Fibroblast of peridontal ligament (primary cell): ENCODE results near the gene NEK6.

ENCODE experiments used
- DNase-seq: peaks from one replicate; pipeline ENCODE4 v3.0.0-alpha.2; 2010; ENCODE audit errors: extremely low read depth

The NEK6 gene

DNA sequence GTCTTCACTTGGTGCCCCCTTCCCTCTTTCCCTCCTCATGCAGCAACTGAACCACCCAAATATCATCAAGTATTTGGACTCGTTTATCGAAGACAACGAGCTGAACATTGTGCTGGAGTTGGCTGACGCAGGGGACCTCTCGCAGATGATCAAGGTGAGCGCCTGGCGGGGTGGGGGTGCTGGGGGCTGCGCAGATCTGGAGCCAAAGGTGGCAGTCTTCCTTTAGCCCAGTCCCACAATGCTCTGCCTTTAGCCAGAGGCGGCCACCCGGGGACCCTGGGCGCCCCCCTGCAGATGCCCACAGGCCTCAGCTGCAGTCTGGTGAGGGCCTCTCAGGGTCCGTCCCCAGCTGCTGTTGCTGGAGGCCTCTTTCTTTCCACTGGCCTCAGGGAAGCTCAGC, 63.7 kb downstream of the NEK6 start:
- DNase-seq = no peak

DNA sequence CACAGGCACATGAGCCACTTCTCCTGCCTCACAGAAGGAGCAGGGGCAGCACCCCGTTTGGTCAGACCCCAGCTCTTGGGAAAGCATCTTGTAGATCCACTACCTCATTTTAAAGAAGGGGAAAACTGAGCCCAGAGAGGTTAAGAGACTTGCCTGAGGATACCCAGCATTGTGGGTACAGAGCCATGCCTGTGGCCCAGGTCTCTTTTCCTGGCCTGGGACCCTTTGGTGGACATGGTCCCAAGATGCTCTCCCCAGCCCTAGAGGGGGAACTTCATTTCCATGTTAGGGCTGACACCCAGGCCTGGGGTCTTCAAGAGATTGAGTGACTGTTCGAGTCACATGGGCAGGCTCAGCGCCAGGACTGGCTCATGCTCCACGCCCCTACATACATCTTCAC, 64.2 kb downstream of the NEK6 start:
- no peak for DNase-seq

DNA sequence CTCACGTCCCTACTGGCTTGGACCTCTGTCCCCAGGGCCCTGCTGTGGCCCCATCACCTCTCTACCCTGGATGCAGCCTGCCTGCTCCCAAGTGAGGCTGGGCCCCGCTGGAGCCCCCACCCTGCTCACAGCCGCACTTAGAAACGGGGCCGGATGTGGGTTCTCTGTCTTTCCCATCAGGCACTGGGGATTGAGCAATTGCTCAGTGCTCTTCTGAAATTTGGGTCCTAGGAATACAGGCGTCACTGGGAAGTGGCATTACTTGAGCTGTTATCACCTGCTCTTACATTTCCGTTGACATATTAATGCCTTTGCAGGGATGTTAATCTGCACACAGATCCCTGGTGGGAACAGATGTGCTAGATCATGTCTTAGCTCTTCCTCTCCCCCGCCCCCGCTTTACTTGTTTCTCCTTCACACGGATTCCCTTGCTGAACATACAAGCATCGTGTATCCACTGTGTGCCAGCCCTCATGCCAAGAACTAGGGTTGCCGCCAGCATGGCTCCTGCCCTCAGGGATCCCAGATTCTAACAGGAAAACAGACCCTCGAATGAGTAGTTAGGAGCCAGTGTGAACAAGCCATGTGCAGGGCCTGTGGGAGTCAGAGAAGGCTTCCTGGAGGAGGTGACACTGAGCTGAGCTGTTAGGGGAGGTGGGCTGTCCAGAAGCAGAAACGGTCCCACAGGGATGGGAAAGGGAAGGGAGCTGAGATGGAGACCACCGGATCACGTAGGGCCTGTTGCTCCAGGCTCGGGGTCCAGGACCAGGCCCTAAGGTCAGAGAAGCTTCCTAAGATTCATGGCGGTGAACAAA, 65.1 kb downstream of the NEK6 start:
- no peak for DNase-seq

DNA sequence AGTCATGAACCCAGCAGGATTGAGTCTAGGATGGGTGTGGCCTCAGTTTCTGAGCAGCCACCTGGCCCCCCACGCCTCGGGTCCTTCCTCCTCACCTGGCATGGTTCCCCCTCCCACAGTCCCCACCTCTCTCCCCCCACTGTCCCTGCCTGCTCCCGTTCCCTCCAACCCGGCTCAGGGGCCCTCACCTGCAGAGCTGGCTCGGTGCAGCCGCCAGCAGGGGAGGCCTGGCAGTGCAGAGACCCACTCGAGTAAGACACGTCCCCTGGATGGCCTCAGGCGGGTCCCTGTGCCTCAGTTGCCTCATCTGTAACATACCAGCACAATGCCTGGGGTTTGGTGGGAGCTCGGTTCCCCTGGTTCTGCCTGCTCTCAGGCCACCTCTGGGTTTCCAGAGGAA, 66.2 kb downstream of the NEK6 start:
- DNase-seq = no peak

DNA sequence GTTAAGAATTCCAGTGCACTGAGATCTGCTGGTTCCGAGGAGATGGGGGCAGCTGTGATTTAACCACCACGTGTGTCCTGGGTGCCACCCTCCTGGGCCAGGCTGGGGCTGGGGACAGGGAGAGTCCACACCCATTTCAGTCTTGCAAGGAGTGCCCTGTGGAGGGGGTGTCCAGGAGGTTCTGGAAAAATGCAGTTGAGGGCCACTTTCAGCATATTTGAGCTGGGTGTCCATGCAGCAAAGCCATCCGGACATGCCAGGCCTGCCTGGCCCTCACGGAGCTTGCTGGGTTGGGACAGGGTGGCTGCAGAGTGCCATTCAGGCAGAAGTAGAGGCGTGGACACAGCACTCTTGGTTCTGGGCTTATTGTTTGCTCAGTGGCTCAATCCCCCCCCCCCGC, 68.1 kb downstream of the NEK6 start:
- no peak for DNase-seq

DNA sequence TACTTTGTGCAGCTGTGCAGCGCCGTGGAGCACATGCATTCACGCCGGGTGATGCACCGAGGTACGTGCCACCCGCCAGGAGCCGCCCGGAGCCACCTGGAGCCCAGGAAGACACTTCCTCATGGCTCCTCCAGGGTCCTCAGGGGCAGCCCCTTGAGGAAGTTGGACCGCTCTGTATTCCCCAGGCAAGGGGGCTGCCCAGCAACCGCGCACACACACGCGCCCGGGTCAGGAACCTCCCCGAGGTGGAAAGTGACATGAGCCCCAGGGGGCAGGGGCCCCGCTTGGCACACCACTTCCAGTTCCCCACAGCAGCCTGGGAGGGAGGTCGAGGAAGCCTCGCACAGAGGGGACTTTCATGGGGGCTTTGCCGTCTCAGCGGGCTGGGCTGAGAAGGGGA, 68.6 kb downstream of the NEK6 start:
- DNase-seq = no peak

DNA sequence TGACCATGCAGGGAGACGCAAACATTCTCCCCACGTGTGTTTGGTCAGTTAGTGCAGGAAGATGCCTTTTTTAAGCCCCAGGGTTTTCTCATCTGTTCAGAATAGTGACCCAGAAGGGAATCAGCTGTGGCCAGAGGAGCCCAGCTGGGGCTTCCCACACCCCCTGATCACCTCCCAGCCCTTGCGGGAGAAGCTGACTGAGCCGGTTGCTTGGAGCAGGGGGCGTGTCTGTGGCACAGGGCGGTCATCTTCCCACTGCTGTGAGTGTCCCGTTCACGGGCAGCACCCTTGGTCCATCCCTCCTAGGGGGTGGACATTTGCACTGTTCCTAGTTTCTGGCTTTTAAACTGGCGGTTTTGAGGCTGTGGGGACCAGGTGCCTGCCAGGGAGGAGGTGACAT, 69.7 kb downstream of the NEK6 start:
- DNase-seq = no peak

DNA sequence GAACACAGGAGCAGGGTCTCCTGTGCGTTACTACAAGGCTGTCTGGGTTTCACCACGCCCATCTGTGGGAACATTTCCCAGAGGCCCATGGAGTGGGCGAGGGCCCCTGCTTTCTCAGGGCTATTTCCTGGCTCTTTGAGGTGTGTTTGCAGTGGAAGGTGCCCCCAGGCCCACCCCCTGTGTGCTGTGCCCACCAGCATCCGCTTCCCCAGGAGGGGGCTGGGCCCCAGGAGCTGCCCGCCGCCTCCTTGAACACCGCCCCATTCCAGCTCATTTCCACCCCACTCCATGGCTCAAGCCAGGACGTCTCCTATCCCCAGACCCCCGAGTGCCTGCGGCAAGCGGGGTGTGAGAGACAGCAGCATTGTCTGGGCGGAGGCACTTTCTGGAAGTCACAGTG, 70.5 kb downstream of the NEK6 start:
- no peak for DNase-seq

DNA sequence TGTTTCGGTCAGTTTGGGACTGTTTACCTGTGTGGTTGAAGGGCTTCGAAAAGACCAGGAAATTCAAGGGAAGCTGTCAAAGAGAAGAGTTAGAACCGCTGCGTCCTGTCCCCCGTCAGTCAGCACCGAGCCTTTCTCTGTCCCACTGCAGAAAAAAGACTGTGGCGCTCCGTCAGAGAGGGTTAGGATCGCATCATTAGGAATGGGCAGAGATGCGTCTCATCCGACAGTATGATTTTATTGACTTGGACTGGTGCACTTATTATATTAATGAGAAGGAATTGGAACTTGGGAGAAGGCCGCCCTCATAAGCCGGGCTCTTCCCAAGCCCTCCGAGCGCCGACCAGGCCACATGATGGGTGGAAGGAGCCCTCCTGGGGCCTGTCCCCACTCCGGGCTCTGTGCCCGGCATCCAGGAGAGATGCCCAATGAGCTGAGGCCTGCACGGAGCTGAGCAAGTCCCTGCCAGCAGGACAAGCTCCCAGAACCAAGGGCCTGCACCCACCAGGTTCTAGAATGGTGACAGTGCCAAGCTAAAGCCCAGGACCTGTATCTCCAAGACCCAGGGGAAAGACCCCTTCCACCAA, 71.5 kb downstream of the NEK6 start:
- no peak for DNase-seq

DNA sequence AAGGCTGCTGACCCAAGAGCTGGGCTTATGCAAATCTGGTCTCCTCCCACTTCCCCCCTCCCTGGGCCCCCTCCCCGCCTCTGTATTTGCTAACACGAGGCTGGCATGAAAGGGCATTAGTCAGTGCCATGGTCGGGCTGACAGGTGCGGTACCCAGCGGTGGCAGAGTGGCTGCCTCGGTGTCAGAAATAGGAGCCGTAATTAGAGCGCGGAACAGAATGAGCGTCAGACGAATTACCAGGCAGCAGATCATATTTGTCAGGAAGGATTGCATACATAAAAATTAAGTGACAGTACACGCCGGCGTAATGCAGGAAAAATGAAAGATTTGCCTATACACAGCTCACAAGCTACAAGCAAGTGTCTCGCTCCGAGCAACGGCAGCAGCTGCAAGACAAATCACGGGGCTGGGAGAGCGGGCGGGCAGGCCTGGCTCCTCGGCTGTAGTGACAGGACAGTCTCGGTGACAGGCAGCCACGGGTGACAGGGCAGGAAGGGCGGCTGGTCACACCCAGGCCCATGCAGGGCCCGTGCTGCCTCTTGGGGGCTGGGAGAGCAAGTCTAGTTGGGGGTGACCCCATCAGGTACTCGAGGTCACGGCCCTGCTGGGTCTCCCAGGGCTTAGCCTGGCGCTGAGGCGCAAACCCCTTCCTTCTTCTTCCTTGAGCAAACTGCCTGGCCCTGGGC, 72.4 kb downstream of the NEK6 start:
- DNase-seq = no peak

DNA sequence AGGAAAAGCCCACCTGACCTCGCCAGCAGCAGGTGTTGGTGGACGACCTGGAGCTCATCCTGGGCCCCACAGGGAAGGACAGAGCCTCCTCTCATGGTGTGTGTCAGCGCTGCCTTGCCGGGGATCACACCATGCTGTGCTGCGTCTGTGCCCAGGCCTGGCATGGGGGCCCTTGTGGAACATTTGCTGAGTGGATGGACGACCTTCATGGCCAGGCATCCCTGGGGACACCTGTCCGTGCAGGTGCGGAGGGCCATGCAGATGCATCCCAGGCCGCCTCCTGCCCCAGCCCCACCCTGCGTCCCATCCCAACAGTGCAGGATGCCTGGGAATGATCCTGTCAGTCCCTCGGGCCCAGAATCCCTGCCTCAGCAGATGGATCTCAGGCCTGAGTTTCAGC, 73.8 kb downstream of the NEK6 start:
- no peak for DNase-seq

DNA sequence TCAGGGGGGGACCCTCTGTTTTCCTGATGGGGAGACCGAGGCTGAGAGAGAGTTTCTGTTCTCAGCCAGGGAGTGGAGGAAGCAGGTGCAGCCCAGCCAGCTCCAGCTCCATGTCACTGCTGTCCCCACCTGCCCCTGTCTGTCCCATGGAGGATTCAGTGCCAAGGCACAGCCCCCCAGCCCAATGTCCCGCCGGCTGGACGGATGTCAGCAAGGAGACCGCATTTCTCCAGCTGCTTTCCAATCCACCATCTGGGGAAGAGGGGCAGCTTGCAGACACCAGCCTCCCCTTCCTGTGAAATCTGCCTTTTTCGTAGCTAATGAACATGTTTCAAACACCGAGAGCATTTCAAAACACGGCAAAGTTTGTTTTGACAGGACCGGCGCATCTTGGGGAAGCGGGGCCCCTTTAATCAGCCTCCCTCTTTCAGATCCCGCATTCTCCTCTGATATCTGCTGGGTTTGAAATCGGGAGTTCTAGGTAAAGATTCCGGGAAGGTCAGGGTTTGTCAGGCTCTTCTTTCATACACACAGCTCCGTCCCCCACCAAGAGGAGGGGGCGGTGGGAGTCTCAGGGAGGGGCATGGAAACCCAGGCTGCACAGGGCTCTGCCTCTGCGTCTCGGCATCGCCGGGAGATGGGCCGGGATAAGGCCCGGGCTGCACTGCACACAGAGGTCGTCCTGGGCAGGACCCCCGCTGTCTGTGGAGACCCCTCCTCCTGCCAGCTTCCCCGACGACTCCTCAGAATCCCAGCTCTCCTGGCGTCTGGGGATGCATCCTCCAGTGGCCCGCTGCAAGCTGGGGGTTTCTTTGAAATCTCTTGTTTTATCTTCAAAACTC, 74.8 kb downstream of the NEK6 start:
- DNase-seq = no peak

DNA sequence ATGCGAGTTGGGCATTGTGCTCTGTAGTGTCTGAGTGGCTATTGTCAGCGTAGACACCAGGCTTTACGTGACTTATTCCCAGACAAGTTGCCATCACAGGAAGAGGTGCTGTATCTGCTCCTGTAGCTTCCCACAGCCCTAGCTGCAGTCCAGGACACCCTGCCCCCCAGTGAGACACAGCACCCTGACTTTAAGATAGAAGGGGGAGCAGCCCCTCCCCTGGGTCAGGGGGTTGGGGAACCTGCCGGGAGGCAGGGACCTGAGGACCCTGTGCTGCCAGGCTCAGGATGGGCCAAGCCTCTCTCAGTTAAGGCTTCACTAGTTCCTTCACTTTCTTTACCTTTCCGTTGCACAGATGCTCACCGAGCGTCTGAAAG, 75.4 kb downstream of the NEK6 start:
- no peak for DNase-seq

DNA sequence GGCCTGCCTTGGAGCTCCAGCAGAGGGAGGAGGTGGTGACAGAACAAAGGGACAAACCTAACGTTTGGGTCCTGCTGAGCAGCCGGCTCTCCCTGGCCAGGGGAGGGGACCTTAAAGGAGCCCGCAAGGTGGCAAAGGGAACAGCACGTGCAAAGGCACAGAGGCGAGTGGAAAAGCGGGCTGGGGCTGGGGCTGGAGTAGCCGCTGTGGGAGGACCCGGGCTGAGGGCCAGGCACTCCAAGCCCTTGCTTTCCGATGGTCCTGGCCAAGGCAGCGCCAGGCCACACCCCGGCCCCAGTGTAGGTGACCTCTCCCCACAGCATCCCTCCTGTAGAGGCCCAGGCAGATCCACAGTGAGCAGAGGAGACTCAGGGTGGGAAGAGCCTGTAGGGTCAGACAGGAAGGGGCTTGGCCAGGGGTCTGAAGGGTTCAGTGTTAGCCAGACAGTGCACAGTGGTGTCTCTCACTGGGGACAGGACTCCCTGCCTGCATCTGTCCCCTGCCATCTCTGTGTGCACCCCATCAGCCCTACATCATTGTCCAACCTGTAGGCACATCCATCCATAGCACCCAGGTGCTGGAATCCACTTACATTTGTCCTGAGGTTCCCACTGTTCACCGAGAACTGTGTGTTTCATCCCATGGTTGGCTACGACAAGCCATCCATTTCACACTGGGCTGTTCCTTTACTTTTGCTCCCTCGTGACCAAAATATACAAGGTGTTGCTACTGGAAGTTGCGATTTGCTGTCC, 77.0 kb downstream of the NEK6 start:
- no peak for DNase-seq

DNA sequence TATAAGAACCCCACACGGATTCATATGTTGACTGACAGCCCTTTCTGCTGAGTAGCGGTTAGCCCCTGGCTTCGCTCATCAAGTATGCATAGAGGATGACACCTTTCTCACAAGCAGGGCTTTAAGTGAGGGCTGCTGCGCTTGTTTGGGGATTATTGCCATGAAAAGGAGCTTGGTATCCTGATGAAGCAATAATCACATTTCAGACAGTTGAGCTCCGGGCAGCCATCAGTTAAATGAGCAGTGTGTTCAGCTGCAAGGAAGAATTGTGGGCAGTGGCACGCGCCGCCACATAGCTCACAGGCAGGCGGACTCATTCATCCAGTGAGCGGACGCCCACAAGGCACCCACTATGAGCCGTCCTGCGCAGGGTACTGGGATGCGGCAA, 77.6 kb downstream of the NEK6 start:
- no peak for DNase-seq

DNA sequence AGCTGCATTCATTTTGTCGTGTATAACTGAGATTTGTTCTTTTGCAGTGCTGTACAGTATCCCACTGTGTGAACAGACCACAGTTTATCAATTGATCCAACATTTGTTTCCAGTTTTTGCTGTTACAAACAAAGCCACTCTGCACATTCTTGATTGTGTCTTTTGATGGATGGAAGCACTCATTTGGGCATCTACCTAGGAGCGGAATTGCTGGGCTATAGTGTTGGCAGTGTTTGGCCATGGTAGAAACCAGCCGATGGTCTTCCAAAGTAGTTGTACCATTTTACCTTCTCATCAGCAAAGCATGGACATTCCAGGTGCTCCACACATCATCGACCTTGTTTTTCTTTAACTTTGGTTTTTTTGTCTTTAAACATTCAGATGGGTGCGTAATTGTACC, 79.8 kb downstream of the NEK6 start:
- no peak for DNase-seq

DNA sequence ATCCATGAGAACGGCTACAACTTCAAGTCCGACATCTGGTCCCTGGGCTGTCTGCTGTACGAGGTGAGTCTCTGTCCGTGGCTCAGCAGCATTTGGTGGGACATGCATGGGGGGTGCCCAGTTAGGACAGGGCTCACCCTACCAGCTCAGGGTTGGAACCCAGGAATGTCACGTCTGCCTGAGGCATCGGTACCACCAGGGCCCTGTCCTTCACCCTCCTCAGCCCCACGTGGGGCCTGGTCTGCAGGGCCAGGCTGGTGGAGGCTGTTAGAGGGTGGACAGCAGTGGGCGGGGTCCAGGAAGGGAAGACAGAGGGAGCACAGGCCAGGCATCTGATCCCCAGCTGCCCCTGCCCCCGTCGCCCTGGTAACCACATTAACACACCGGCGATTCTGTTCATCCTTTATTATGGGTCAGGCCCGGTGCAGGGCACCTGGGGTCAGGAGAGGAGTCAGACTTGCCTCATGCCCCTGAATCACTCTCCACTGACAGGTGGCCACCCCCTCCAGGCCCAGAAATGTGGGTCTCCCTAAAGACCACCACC, 81.9 kb downstream of the NEK6 start:
- no peak for DNase-seq

DNA sequence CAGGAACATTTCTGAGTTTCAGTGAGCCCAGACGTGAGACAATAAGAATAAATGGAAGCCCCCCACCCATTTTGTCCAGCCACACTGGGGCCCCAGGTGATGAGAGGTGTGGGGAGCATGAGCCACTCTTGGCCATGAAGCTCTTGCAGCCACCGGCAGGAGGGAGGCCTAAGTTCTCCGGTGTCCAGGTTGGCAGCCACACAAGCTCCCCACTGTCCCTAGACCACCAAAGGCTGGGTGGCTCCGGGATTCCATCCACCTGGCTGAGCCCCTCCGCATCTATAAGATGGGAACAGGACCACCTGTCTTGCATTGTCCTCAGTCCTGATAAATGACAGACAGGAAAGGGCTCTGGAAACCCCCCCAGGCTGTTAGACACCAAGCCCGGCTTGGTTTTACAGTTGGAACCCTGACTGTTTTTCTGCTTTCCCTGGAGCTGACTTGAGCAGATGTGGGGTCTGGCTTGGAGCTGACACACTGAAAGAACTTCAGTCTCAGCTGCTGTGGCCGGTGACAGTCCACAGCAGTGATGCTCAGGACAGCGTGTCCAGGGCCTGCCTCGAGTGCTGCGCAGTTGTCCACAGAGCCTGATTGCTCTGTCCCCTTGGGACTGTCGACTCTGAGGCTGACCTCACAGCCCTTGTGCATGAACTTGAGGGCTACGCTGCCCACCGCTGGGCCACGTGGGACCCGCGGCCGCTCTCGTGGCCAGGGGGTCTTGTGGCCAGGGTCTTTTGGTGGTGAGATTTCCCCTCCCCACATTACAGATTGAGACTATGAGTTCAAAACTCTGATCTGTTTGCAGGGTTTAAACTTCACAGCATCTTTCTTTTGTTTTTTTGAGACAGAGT, 82.7 kb downstream of the NEK6 start:
- DNase-seq = no peak

DNA sequence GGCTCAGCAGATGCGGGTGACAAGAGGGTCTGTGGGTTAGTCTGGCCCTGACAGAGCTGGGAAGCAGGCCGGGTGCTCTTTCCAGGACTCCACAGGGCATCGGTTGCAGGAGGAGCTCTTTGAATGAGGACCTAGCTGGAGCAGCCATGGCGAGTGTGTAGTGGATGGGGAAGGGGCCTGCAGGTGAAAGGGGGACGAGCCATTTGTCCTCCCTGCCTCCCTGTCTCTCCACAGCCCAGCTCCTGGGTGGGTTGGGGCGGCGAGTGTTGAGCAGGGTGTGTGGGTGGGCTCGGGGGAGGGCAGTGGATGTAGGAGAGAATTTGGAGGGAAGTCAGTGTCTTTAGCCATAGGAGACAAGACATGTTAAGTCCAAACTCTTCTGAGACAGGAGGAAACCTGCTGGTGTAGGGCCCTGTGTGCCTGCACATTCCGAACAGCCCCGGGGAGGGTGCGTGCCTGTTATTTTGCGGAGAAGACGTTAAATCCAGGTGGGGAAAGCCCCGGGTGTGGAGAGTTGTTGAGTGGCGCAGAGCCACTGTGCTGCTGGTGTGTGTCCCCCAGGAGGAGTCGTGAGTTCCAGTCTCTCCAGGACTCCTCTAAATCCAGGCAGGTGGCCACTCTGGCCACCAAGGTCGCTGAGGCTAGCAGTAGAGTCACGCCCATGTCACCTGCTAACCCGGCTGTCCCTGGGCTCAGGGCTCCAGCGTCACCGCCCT, 83.9 kb downstream of the NEK6 start:
- DNase-seq = no peak

DNA sequence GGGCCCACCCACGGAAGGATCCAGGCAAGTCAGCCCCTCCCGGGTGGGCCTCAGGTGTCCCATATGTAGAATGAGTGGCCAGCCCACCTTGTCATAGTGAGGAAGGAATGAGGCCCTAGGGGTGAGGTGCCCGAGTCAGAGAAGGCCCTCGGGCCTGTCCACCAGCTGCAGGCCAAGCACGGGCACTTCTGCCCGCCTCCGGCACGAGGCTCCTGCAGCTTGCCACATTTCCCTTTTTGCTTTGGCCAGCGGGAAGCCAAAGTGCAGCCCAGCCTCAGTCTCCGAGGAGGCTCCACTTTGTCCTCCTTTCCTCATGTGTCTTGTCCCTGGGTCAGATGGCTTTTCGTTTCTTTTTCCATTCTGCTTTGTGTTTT, 84.6 kb downstream of the NEK6 start:
- no peak for DNase-seq
